HL-60 (cell line): ENCODE data around the gene NTN4.
"Not testable (repeated sequence)": the region's sequence is repeated elsewhere in the genome, so short reads cannot be mapped to it uniquely, and the experiment has no call there.

Experiments used
- DNase-seq, 2 experiments: peaks; one replicate each; pipeline ENCODE4 v3.0.0-alpha.2; 2010 to 2020; ENCODE audit warnings: low read depth in 1 of 2, low spot score in 1 of 2
- H3K27ac ChIP-seq: fragments of 250-450 bp; sonication (Bioruptor Pico); replicated peaks from 2 replicates; pipeline ENCODE4 v1.5.1; 2020; ENCODE audit warnings: mild to moderate bottlenecking, moderate library complexity
- H3K27me3 ChIP-seq: fragments of 250-450 bp; sonication (Bioruptor Pico); 2 replicates; pipeline ENCODE4 v1.5.1; 2021; ENCODE audit warnings: mild to moderate bottlenecking, moderate library complexity; ENCODE audit not compliant: insufficient read depth, poor library complexity, severe bottlenecking
- H3K4me3 ChIP-seq: replicated peaks from 2 replicates; pipeline ENCODE4 v1.5.1; 2011; ENCODE audit warnings: mild to moderate bottlenecking, control low read depth, low read length; ENCODE audit not compliant: insufficient read depth
- CTCF ChIP-seq: IDR thresholded peaks from one replicate; pipeline ENCODE4 v1.5.1; 2011; ENCODE audit warnings: low read length, control low read depth, inconsistent platforms; ENCODE audit not compliant: insufficient read depth
- GABPA ChIP-seq: IDR thresholded peaks from 2 replicates; pipeline ENCODE4 v1.6.1; 2012; ENCODE audit warnings: low read depth
- POLR2AphosphoS5 ChIP-seq: IDR thresholded peaks from 2 replicates; pipeline ENCODE4 v1.6.1; 2012; ENCODE audit warnings: low read depth
- REST ChIP-seq: IDR thresholded peaks from 2 replicates; pipeline ENCODE4 v1.6.1; 2012; ENCODE audit warnings: low read depth; ENCODE audit not compliant: insufficient replicate concordance
- SPI1 ChIP-seq: IDR thresholded peaks from 2 replicates; pipeline ENCODE4 v1.6.1; 2012; ENCODE audit warnings: low read depth, mild to moderate bottlenecking, borderline replicate concordance

The NTN4 gene

GRCh38 chr12:95621725-95622124 is 168.8 kb downstream of the NTN4 start:
- no peak overlapping the region for H3K4me3 ChIP-seq
- DNase-seq = no peak
- no peaks in the 10 kb centered on the region for H3K27me3 ChIP-seq
- no peak overlapping the region for H3K27ac ChIP-seq
- TF ChIP-seq REST (no peak), POLR2AphosphoS5 (no peak), SPI1 (no peak), GABPA (no peak)

GRCh38 chr12:95620171-95620570 is 170.4 kb downstream of the NTN4 start:
- no peak overlapping the region for H3K27ac ChIP-seq
- H3K4me3 ChIP-seq = no peak overlapping the region
- H3K27me3 ChIP-seq = no peaks in the 10 kb centered on the region
- TF ChIP-seq SPI1 (no peak), REST (no peak), POLR2AphosphoS5 (no peak), CTCF (no peak)
- DNase-seq = no peak

GRCh38 chr12:95616470-95616869 is 174.1 kb downstream of the NTN4 start:
- not testable (repeated sequence) for DNase-seq, H3K4me3 ChIP-seq

GRCh38 chr12:95615749-95616148 is 174.8 kb downstream of the NTN4 start:
- no peak for DNase-seq
- no peak overlapping the region for H3K4me3 ChIP-seq
- no peaks in the 10 kb centered on the region for H3K27me3 ChIP-seq
- H3K27ac ChIP-seq = no peak overlapping the region
- TF ChIP-seq GABPA (no peak), POLR2AphosphoS5 (no peak), CTCF (no peak), SPI1 (no peak), REST (no peak)

More at GRCh38 chr12:95616470-95616869, 174.1 kb downstream of the NTN4 start:
- H3K27me3 ChIP-seq, H3K27ac ChIP-seq: not testable (repeated sequence)
